GM19395 (cell line): ENCODE data around the gene OR1F1.

Experiments
- ATAC-seq: cut with Tn5 transposase; IDR thresholded peaks from one replicate; pipeline ENCODE4 v1.9.1; 2021; ENCODE audit warnings: mild to moderate bottlenecking, moderate library complexity; ENCODE audit not compliant: unreplicated experiment

Gene OR1F1

GRCh38 chr16:3246002-3246401 lies 58.0 kb downstream of the OR1F1 start:
- ATAC-seq = no peak

- no peak for ATAC-seq
These were observed 58.9 kb downstream of the OR1F1 start for GRCh38 chr16:3246876-3247275.

GRCh38 chr16:3248596-3248995 lies 60.6 kb downstream of the OR1F1 start:
- no peak for ATAC-seq

GRCh38 chr16:3249020-3249419 lies 61.0 kb downstream of the OR1F1 start:
- ATAC-seq = no peak

GRCh38 chr16:3249451-3249850 lies 61.4 kb downstream of the OR1F1 start:
- no peak for ATAC-seq

GRCh38 chr16:3252967-3253366 lies 65.0 kb downstream of the OR1F1 start:
- ATAC-seq = no peak

GRCh38 chr16:3254309-3254708 lies 66.3 kb downstream of the OR1F1 start:
- ATAC-seq = no peak
